Uterus (tissue), 4 donors: ENCODE results near the gene FNIP1. TPM values are rescaled to one million over a fixed set of nuclear protein-coding genes. Genes with fewer than 3 reads are reported as not detected.
"Not testable (repeated sequence)": the region's sequence is repeated elsewhere in the genome, so short reads cannot be mapped to it uniquely, and the experiment has no call there.

ENCODE experiments used
- DNase-seq, 2 donors: peaks; one replicate each; pipeline ENCODE4 v3.0.0-alpha.2; 2019 to 2020
- H3K27ac ChIP-seq, 2 donors: fragments of 200-600 bp; sonication (generic); 1 replicate in 1 of 2; 2 replicates in 1 of 2; pipeline ENCODE4 v1.5.1; 2016 to 2018
- H3K27me3 ChIP-seq, 2 donors: fragments of 200-600 bp; sonication (generic); one replicate each; pipeline ENCODE4 v1.5.1; 2018 to 2019; ENCODE audit warnings: control low read depth in 1 of 2
- H3K36me3 ChIP-seq, 2 donors: fragments of 200-600 bp; sonication (generic); one replicate each; pipeline ENCODE4 v1.5.1; 2019; ENCODE audit warnings: control low read depth in 1 of 2
- H3K4me1 ChIP-seq, 2 donors: fragments of 200-600 bp; sonication (generic); one replicate each; pipeline ENCODE4 v1.5.1; 2018 to 2019; ENCODE audit warnings: control low read depth in 1 of 2
- H3K4me3 ChIP-seq, 2 donors: fragments of 200-600 bp; sonication (generic); 1 replicate in 1 of 2; 2 replicates in 1 of 2; pipeline ENCODE4 v1.5.1; 2018 to 2019; ENCODE audit warnings: mild to moderate bottlenecking in 1 of 2
- H3K9me3 ChIP-seq, 2 donors: fragments of 200-600 bp; sonication (generic); one replicate each; pipeline ENCODE4 v1.5.1; 2019; ENCODE audit warnings: control low read depth in 1 of 2
- CTCF ChIP-seq, 4 experiments: fragments of 200-600 bp in 2 of 4; fragments of 450-650 bp in 2 of 4; sonication (generic) in 2 of 4; IDR thresholded peaks; one replicate each; pipeline ENCODE4 v1.5.1; 2016 to 2019; ENCODE audit warnings: antibody characterized with exemption in 4 of 4, mild to moderate bottlenecking in 2 of 4, moderate library complexity in 1 of 4
- POLR2A ChIP-seq, 2 donors: fragments of 450-650 bp; IDR thresholded peaks; one replicate each; pipeline ENCODE4 v1.6.1; 2016; ENCODE audit warnings: antibody characterized with exemption in 2 of 2, mild to moderate bottlenecking in 1 of 2, moderate library complexity in 1 of 2
- intact Hi-C: fragments of 100-400 bp; cut with DNase I; formaldehyde crosslinking; loops from one replicate; pipeline ENCODE4 v1.15.1; 2023; ENCODE audit warnings: low total_unique reads
- total RNA-seq, 4 donors: library from RNA; depleted of rRNA in 3 of 4; stranded (reverse); fragments of >200 nt in 3 of 4; gene quantifications; one replicate each; pipeline versions ENCODE4 v1.1.0 to v1.2.4, GENCODE V29; 2014 to 2023
- donor health status: DM: yes; HTN: yes; CAD: no.

FNIP1 gene
- total RNA-seq, 4 donors from 2014 or later: 32.4 to 89.6 (median 61.0) TPM

DNA sequence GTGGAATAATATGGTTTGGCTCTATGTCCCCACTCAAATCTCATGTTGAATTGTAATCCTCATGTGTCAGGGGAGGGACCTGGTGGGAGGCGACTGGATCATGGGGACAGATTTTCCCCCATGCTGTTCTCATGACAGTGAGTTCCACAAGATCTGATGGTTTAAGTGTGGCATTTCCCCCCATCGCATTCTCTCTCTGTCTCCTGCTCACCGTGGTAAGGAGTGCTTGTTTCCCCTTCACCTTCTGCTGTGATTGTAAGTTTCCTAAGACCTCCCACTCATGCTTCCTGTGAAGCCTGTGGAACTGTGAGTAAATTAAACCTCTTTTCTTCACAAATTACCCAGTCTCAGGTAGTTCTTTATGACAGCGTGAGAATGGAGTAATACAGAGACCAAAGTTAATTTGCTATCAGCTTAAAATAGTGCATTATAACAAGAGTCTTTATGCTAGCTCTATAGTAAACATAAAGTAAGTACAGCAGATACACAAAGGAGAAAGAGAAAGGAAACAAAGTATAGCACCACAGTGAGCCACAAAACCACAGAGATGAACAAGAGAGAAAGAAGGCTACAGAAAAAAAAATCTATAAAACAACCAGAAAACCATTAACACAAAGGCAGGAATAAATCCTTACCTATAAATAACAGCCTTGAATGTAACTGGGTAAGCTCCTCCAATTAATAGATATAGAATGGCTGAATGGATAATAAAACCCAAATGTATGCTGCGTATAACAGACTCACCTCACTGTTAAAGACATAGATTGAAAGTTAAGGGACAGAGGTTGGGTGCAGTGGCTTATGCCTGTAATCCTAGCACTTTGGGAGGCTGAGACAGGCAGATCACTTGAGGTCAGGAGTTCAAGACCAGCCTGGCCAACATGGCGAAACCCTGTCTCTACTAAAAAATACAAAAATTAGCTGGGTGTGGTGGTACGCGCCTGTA, 201.5 kb downstream of the FNIP1 start:
- no peak for DNase-seq
- Histone ChIP-seq H3K4me1 (no peaks in the 10 kb centered on the region), H3K36me3 (no peaks in the 10 kb centered on the region), H3K27me3 (no peaks in the 10 kb centered on the region), H3K9me3 (no peaks in the 10 kb centered on the region), H3K4me3 (no peak overlapping the region), H3K27ac (no peak overlapping the region)
- intact Hi-C loops: no loop called here
- no peak for TF ChIP-seq CTCF (IDR thresholded peaks at IDR 0.05)
- no peak for TF ChIP-seq POLR2A (IDR thresholded peaks at IDR 0.05)

- no peaks in the 10 kb centered on the region for H3K27me3 ChIP-seq
- no peak for DNase-seq
- H3K4me1 ChIP-seq: no peaks in the 10 kb centered on the region
- intact Hi-C loops: no loop called here
- no peaks in the 10 kb centered on the region for H3K9me3 ChIP-seq
- no peak overlapping the region for H3K27ac ChIP-seq
- no peak for TF ChIP-seq CTCF (IDR thresholded peaks at IDR 0.05)
- TF ChIP-seq POLR2A (IDR thresholded peaks at IDR 0.05): no peak
- no peaks in the 10 kb centered on the region for H3K36me3 ChIP-seq
- no peak overlapping the region for H3K4me3 ChIP-seq
These were observed 202.9 kb downstream of the FNIP1 start for GRCh38 chr5:131593921-131594320.

DNA sequence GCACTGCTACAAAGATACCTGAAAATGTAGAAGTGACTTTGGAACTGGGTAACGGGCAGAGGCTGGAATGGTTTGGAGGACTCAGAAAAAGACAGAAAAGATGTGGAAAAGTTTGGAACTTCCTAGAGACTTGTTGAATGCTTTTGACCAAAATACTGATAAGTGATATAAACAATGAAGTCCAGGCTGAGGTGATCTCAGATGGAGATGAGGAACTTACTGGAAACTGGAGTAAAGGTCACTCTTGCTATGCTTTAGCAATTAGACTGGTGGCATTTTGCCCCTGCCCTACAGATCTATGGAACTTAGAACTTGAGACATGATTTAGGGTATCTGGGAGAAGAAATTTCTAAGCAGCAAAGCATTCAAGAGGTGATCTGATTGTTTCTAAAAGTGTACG, 203.4 kb downstream of the FNIP1 start:
- not testable (repeated sequence) for H3K9me3 ChIP-seq, DNase-seq

More for the DNA sequence above, 203.4 kb downstream of the FNIP1 start:
- H3K27me3 ChIP-seq, H3K4me3 ChIP-seq, intact Hi-C loops, H3K4me1 ChIP-seq, H3K36me3 ChIP-seq, H3K27ac ChIP-seq: not testable (repeated sequence)

Other genes with a start within 250 kb of the FNIP1 start
- 10 to 100 TPM; 11.8 to 36.8 (median 23.4) TPM for gene RAPGEF6, start 161.8 kb downstream of the FNIP1 start, total RNA-seq
- gene MEIKIN, start 148.6 kb upstream of the FNIP1 start, total RNA-seq: not detected
- gene ACSL6, start 214.6 kb upstream of the FNIP1 start, total RNA-seq: 1 to 10 TPM in 1 of 4 donors, under 1 TPM in 1, not detected in 2; 0.18 to 1.3 TPM